ENCODE data around the gene OAS2.

DNA sequence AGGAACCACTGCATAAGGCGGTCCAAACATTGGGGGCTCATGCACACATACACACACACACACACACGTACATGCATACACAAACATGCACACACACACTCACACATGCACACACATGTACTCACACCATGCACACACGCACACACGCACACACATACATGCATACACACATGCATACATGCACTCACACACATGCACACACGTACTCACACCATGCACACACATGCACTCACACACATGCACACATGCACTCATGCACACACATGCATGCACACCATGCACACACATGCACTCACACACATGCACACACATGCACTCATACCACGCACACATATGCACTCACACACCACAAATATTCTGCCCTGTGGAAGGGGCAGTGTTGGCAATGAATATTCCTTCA lies 22.1 kb downstream of the OAS2 start:
- TF ChIP-seq CTCF (conservative IDR thresholded peaks at IDR 0.05; ENCODE audit: low read depth, low read length) (no peak), EZH2 (IDR thresholded peaks at IDR 0.05; ENCODE audit: low read length, unreplicated experiment) (no peak)
